Nephron (organoid): Measurements from ENCODE around the gene SMYD4.
A peak's percentile ranks its signal among the peaks of the same experiment; 100 is the strongest.

Experiments
- H3K27ac Mint-ChIP-seq, 3 experiments: 2 replicates each; pipeline ENCODE4 v1.8.0; 2020; ENCODE audit warnings: mixed read lengths in 3 of 3, mild to moderate bottlenecking in 2 of 3, moderate library complexity in 1 of 3
- H3K27me3 Mint-ChIP-seq: 2 replicates; pipeline ENCODE4 v1.8.0; 2021; ENCODE audit warnings: low read depth, mild to moderate bottlenecking, moderate library complexity, mixed read lengths
- H3K36me3 Mint-ChIP-seq: 2 replicates; pipeline ENCODE4 v1.8.0; 2020; ENCODE audit warnings: low read depth, mixed read lengths
- H3K4me1 Mint-ChIP-seq: 2 replicates; pipeline ENCODE4 v1.8.0; 2020; ENCODE audit warnings: mixed read lengths
- H3K4me3 Mint-ChIP-seq, 3 experiments: 2 replicates each; pipeline ENCODE4 v1.8.0; 2020; ENCODE audit warnings: mild to moderate bottlenecking in 3 of 3, mixed read lengths in 3 of 3, moderate library complexity in 2 of 3
- H3K9me3 Mint-ChIP-seq: 2 replicates; pipeline ENCODE4 v1.8.0; 2020; ENCODE audit warnings: mixed read lengths
- CTCF ChIP-seq, 3 experiments: fragments of 200-600 bp; sonication (generic); IDR thresholded peaks; one replicate each; pipeline ENCODE4 v1.5.0; 2021; ENCODE audit warnings: antibody characterized with exemption in 3 of 3; ENCODE audit not compliant: unreplicated experiment in 3 of 3

The SMYD4 gene

GRCh38 chr17:1786708-1787107 is 43.0 kb downstream of the SMYD4 start:
- Mint-ChIP-seq H3K4me3 (no peak overlapping the region), H3K4me1 (peaks cover 11% of the 10 kb centered on the region), H3K9me3 (no peaks in the 10 kb centered on the region), H3K27ac (peak overlapping the region in 1 of 3 experiments; percentile 3), H3K27me3 (no peaks in the 10 kb centered on the region), H3K36me3 (peaks cover 46% of the 10 kb centered on the region)
- TF ChIP-seq CTCF (IDR thresholded peaks at IDR 0.05; ENCODE audit: unreplicated experiment in 3 of 3) = no peak

GRCh38 chr17:1785930-1786329 is 43.8 kb downstream of the SMYD4 start:
- H3K9me3 Mint-ChIP-seq = no peaks in the 10 kb centered on the region
- peaks cover 11% of the 10 kb centered on the region for H3K4me1 Mint-ChIP-seq
- H3K4me3 Mint-ChIP-seq = no peak overlapping the region
- H3K27me3 Mint-ChIP-seq = no peaks in the 10 kb centered on the region
- H3K36me3 Mint-ChIP-seq = peaks cover 48% of the 10 kb centered on the region
- no peak for TF ChIP-seq CTCF (IDR thresholded peaks at IDR 0.05; ENCODE audit: unreplicated experiment in 3 of 3)
- H3K27ac Mint-ChIP-seq = no peak overlapping the region

GRCh38 chr17:1783834-1784611 is 45.7 kb downstream of the SMYD4 start:
- peak; percentile 77 to 89 (median 85) for TF ChIP-seq CTCF (IDR thresholded peaks at IDR 0.05; ENCODE audit: unreplicated experiment in 3 of 3)
- Mint-ChIP-seq H3K36me3 (peaks cover 55% of the 10 kb centered on the region), H3K4me3 (peak overlapping the region in 1 of 3 experiments; percentile 52), H3K4me1 (peaks cover 21% of the 10 kb centered on the region), H3K9me3 (no peaks in the 10 kb centered on the region), H3K27ac (peak overlapping the region; percentile 80 to 97 (median 93)), H3K27me3 (no peaks in the 10 kb centered on the region)

GRCh38 chr17:1783271-1783670 is 46.4 kb downstream of the SMYD4 start:
- H3K9me3 Mint-ChIP-seq = no peaks in the 10 kb centered on the region
- peak overlapping the region; percentile 80 to 97 (median 93) for H3K27ac Mint-ChIP-seq
- peaks cover 60% of the 10 kb centered on the region for H3K36me3 Mint-ChIP-seq
- H3K4me1 Mint-ChIP-seq = peaks cover 21% of the 10 kb centered on the region
- H3K4me3 Mint-ChIP-seq = peak overlapping the region in 1 of 3 experiments; percentile 52
- TF ChIP-seq CTCF (IDR thresholded peaks at IDR 0.05; ENCODE audit: unreplicated experiment in 3 of 3) = no peak
- no peaks in the 10 kb centered on the region for H3K27me3 Mint-ChIP-seq

- no peaks in the 10 kb centered on the region for H3K9me3 Mint-ChIP-seq
- no peaks in the 10 kb centered on the region for H3K27me3 Mint-ChIP-seq
- peak overlapping the region; percentile 13 to 97 (median 49) for H3K27ac Mint-ChIP-seq
- TF ChIP-seq CTCF (IDR thresholded peaks at IDR 0.05; ENCODE audit: unreplicated experiment in 3 of 3) = no peak
- peaks cover 64% of the 10 kb centered on the region for H3K36me3 Mint-ChIP-seq
- H3K4me3 Mint-ChIP-seq = no peak overlapping the region
- peaks cover 21% of the 10 kb centered on the region for H3K4me1 Mint-ChIP-seq
Observed at GRCh38 chr17:1782171-1782567, 47.5 kb downstream of the SMYD4 start.
